Endothelial cell of umbilical vein (primary cell): ENCODE measurements around the gene TENT5C. TPM values are rescaled to one million over a fixed set of nuclear protein-coding genes. Genes with fewer than 3 reads are reported as not detected.

Experiments
- BruUV-seq: library from RNA; stranded (reverse); fragments of 400-500 nt; replicated peaks from 2 replicates; lab custom pipeline; 2021; lab: Mats Ljungman, UMichigan
- CTCF ChIA-PET: fragments of 300-600, 350-600 bp; sonication (Branson Sonifier 250); formaldehyde crosslinking; loops from one replicate; lab custom pipeline; 2021; ENCODE audit warnings: antibody characterized with exemption, inconsistent platforms; lab: Charles Lee
- POLR2A ChIA-PET: fragments of 300-600, 350-600 bp; sonication (Branson Sonifier 250); formaldehyde crosslinking; loops from one replicate; lab custom pipeline; 2021; ENCODE audit warnings: antibody characterized with exemption, inconsistent platforms; lab: Charles Lee
- DNase-seq: peaks from one replicate; pipeline ENCODE4 v3.0.0-alpha.2; 2011; ENCODE audit warnings: low read depth, low spot score
- FAIRE-seq: peaks from 2 replicates; lab custom pipeline; 2011; peaks lifted over from hg19 to GRCh38; lab: Jason Lieb, UNC
- H2AFZ ChIP-seq: 2 replicates; pipeline ENCODE4 v1.6.0; 2012; ENCODE audit warnings: low read depth, low read length, control low read depth, inconsistent platforms
- H3K27ac ChIP-seq: 2 replicates; pipeline ENCODE4 v1.5.1; 2011; ENCODE audit warnings: low read depth, mild to moderate bottlenecking, control low read depth, low read length, moderate library complexity; ENCODE audit not compliant: insufficient read depth
- H3K27me3 ChIP-seq, 2 experiments: 2 replicates each; pipeline versions ENCODE4 v1.6.0 to v1.6.1; 2011; ENCODE audit warnings: low read length in 2 of 2, mixed read lengths in 1 of 2; ENCODE audit not compliant: control insufficient read depth in 2 of 2, insufficient read depth in 2 of 2
- H3K36me3 ChIP-seq, 2 experiments: 2 replicates in 1 of 2; 3 replicates in 1 of 2; pipeline ENCODE4 v1.5.1; 2011; ENCODE audit warnings: low read length in 2 of 2, mild to moderate bottlenecking in 1 of 2, moderate library complexity in 1 of 2; ENCODE audit not compliant: control insufficient read depth in 2 of 2, insufficient read depth in 2 of 2; ENCODE audit errors: extremely low read depth in 1 of 2
- H3K4me1 ChIP-seq: 3 replicates; pipeline ENCODE4 v1.5.1; 2011; ENCODE audit warnings: mild to moderate bottlenecking, low read length; ENCODE audit not compliant: control insufficient read depth, insufficient read depth; ENCODE audit errors: extremely low read depth
- H3K4me2 ChIP-seq: 2 replicates; pipeline ENCODE4 v1.6.1; 2011; ENCODE audit warnings: low read length, control low read depth, mixed read lengths; ENCODE audit not compliant: insufficient read depth
- H3K4me3 ChIP-seq, 3 experiments: fragments of 200-600 bp in 1 of 3; sonication (generic), shearing (Covaris generic) in 1 of 3; replicated peaks in 1 of 3; 2 replicates each; pipeline ENCODE4 v1.5.1; 2011 to 2016; ENCODE audit warnings: control low read depth in 3 of 3, low read length in 3 of 3, mild to moderate bottlenecking in 2 of 3, inconsistent platforms in 1 of 3, low read depth in 1 of 3, moderate library complexity in 1 of 3; ENCODE audit not compliant: insufficient read depth in 1 of 3
- H3K79me2 ChIP-seq: 2 replicates; pipeline ENCODE4 v1.6.0; 2012; ENCODE audit warnings: low read length, inconsistent platforms; ENCODE audit not compliant: control insufficient read depth, insufficient read depth
- H3K9ac ChIP-seq: replicated peaks from 2 replicates; pipeline ENCODE3; 2011; ENCODE audit warnings: low read length, control low read depth; ENCODE audit not compliant: insufficient read depth; ENCODE audit errors: extremely low read depth
- H3K9me1 ChIP-seq: replicated peaks from 3 replicates; pipeline ENCODE4 v1.6.0; 2011; ENCODE audit warnings: mild to moderate bottlenecking, low read length; ENCODE audit not compliant: control insufficient read depth, insufficient read depth; ENCODE audit errors: extremely low read depth
- H3K9me3 ChIP-seq: replicated peaks from 2 replicates; pipeline ENCODE4 v1.5.1; 2012; ENCODE audit warnings: low read length, inconsistent platforms; ENCODE audit not compliant: control insufficient read depth, insufficient read depth
- H4K20me1 ChIP-seq: replicated peaks from 2 replicates; pipeline ENCODE3; 2011; ENCODE audit warnings: mild to moderate bottlenecking, low read length; ENCODE audit not compliant: control insufficient read depth, insufficient read depth; ENCODE audit errors: extremely low read depth
- EZH2 ChIP-seq: IDR thresholded peaks from 2 replicates; pipeline ENCODE4 v1.6.1; 2012; ENCODE audit warnings: borderline replicate concordance, low read depth, mild to moderate bottlenecking, moderate library complexity, low read length, inconsistent platforms; ENCODE audit not compliant: severe bottlenecking
- FOS ChIP-seq: IDR thresholded peaks from 2 replicates; pipeline ENCODE4 v1.6.1; 2011; ENCODE audit warnings: mild to moderate bottlenecking, low read length, moderate library complexity, borderline replicate concordance; ENCODE audit not compliant: insufficient read depth
- GATA2 ChIP-seq: IDR thresholded peaks from 2 replicates; pipeline ENCODE4 v1.7.0; 2011; ENCODE audit warnings: low read depth, mild to moderate bottlenecking, moderate library complexity, mixed read lengths, low read length; ENCODE audit not compliant: insufficient read length, insufficient read depth
- JUN ChIP-seq: IDR thresholded peaks from 2 replicates; pipeline ENCODE4 v1.6.1; 2011; ENCODE audit warnings: borderline replicate concordance, low read depth; ENCODE audit not compliant: insufficient read length, insufficient read depth
- MAX ChIP-seq: IDR thresholded peaks from 2 replicates; pipeline ENCODE4 v1.6.1; 2011; ENCODE audit not compliant: insufficient read depth, insufficient read length
- MYC ChIP-seq: IDR thresholded peaks from one replicate; pipeline ENCODE4 v1.6.1; 2011; ENCODE audit warnings: mild to moderate bottlenecking, low read depth, low read length
- POLR2A ChIP-seq: IDR thresholded peaks from 2 replicates; pipeline ENCODE4 v1.6.1; 2012; ENCODE audit warnings: low read depth, mild to moderate bottlenecking, control low read depth, low read length
- POLR2AphosphoS5 ChIP-seq: IDR thresholded peaks from 2 replicates; pipeline ENCODE4 v1.6.1; 2012; ENCODE audit warnings: low read depth, mild to moderate bottlenecking, control low read depth, low read length, moderate library complexity; ENCODE audit not compliant: insufficient read depth
- dilution Hi-C: fragments of 300-500 bp; cut with MboI; formaldehyde crosslinking; loops from one replicate; pipeline ENCODE4 v1.15.0; 2019; ENCODE audit warnings: low sequenced_read_pairs; ENCODE audit not compliant: extremely low pct_ligation_motif_present
- intact Hi-C: fragments of 100-400 bp; cut with micrococcal nuclease; formaldehyde crosslinking; loops from one replicate; pipeline ENCODE4 v1.10.0; 2022
- polyA plus RNA-seq, 4 experiments: library from polyadenylated mRNA; depleted of rRNA in 3 of 4; stranded (reverse) in 3 of 4; unstranded in 1 of 4; fragments of >200 nt; gene quantifications; 2 replicates each; pipeline versions ENCODE4 v1.2.1 to v1.2.3, GENCODE V29; 2011 to 2012; ENCODE audit warnings: missing spikeins in 1 of 4
- total RNA-seq: library from RNA; stranded (reverse); gene quantifications from 2 replicates; pipeline ENCODE4 v1.2.3, GENCODE V29; 2021

TENT5C gene
- total and polyA plus RNA-seq, 2 donors (not counting 3 experiments of a cell fraction or from before 2014, with no cell fraction given) = 0.06 to 0.22 TPM

GRCh38 chr1:117648015-117648414, 42.2 kb downstream of the TENT5C start:
- Histone ChIP-seq H3K27ac (no peak overlapping the region), H4K20me1 (no peaks in the 10 kb centered on the region), H3K79me2 (no peaks in the 10 kb centered on the region), H3K27me3 (peaks cover 7 to 9% of the 10 kb centered on the region in 2 experiments), H3K36me3 (no peaks in the 10 kb centered on the region), H3K4me3 (no peak overlapping the region), H3K9ac (no peak overlapping the region), H3K9me1 (no peaks in the 10 kb centered on the region), H3K9me3 (no peaks in the 10 kb centered on the region), H3K4me2 (no peak overlapping the region), H3K4me1 (no peaks in the 10 kb centered on the region), H2AFZ (no peak overlapping the region)
- no peak for TF ChIP-seq POLR2AphosphoS5
- no peak for TF ChIP-seq JUN
- no peak for TF ChIP-seq FOS
- no peak for TF ChIP-seq EZH2
- no peak for TF ChIP-seq GATA2
- TF ChIP-seq MYC = no peak
- CTCF ChIA-PET = no interaction called here
- POLR2A ChIA-PET = no interaction called here
- DNase-seq (no peak), FAIRE-seq (no peak)
- intact Hi-C loops (no loop called here), dilution Hi-C loops (no loop called here)
- BruUV-seq = no TSS peak

DNA sequence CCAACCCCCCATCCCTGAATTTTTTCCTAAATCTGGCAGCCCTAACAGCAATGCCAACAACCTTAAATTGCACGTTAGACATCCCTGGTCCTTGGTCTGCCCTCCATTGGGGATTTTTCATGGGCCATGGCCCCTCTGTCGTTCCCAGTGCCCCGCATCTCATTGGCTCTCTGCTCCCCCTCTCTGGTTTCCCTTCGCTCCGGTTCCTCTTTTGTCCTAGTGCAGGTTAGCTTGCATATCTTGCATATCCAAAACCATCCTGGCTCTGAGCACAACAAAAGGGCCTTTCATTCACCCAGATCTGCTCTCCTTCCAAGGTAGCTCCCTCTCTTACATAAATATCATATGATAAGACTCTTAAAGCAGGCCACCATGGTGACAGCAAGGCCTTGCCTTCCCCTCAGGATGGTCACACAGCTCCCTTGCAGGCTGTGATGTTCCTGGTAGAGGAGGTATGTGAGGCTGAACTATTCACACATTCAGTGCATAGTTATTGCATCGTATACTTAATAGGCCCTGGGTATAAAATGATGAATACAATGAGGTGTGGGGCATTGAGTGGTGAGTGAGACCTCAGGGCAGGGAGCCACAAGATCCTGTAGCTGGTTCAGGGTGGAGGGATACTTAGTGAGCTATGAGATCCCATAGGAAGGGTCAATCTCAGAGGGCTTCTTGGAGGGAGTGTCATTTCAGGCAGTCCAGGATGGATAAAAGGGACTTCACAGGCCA, 45.2 kb downstream of the TENT5C start:
- ChIA-PET POLR2A (no interaction called here), CTCF (interaction anchor here (1.1 kb wide), 2 partner anchors 23 to 103 kb away, joined by 3 read pairs; no protein-coding TSS in a partner anchor)
- Histone ChIP-seq H3K4me2 (no peak overlapping the region), H3K9me1 (no peaks in the 10 kb centered on the region), H3K9me3 (no peaks in the 10 kb centered on the region), H4K20me1 (no peaks in the 10 kb centered on the region), H3K27me3 (peaks cover 1 to 4% of the 10 kb centered on the region in 2 experiments), H3K4me3 (no peak overlapping the region), H3K4me1 (peaks cover 14% of the 10 kb centered on the region), H3K36me3 (no peaks in the 10 kb centered on the region), H3K27ac (no peak overlapping the region), H3K9ac (no peak overlapping the region), H3K79me2 (no peaks in the 10 kb centered on the region), H2AFZ (no peak overlapping the region)
- intact Hi-C loops (no loop called here), dilution Hi-C loops (no loop called here)
- no peak for DNase-seq
- TF ChIP-seq FOS (no peak), MAX (no peak), EZH2 (no peak), POLR2AphosphoS5 (no peak), JUN (no peak), MYC (no peak), POLR2A (no peak), GATA2 (no peak)
- BruUV-seq = no TSS peak
- no peak for FAIRE-seq
